ENCODE results near the gene ZMAT5. TPM values are rescaled to one million over a fixed set of nuclear protein-coding genes. Genes with fewer than 3 reads are reported as not detected.

ZMAT5 gene
- total and polyA plus RNA-seq, 9 of the 15 experiments (the other 6 are each of a cell fraction or from before 2014, with no cell fraction given), result 2.0 to 25.2 (median 11.9) TPM

GRCh38 chr22:29766632-29767170 is at the start of gene ZMAT5 (continued):
- no peak for TF ChIP-seq IRF9 (tag; IDR thresholded peaks at IDR 0.05)
- TF ChIP-seq MTA3 (IDR thresholded peaks at IDR 0.05; ENCODE audit: borderline replicate concordance), result peak; percentile 31; the same call in 1 of the 2 replicates
- TF ChIP-seq FOXO4 (CRISPR knock-in tag; IDR thresholded peaks at IDR 0.05), result no peak
- no peak for TF ChIP-seq CHD4 (IDR thresholded peaks at IDR 0.05; ENCODE audit: insufficient read depth, insufficient replicate concordance, low read depth, low read length, poor library complexity, severe bottlenecking)
- no peak for TF ChIP-seq HOXB6 (CRISPR knock-in tag; IDR thresholded peaks at IDR 0.05; ENCODE audit: borderline replicate concordance)
- TF ChIP-seq ARNT (IDR thresholded peaks at IDR 0.05), result no peak; a peak in 1 of 4 replicates
- TF ChIP-seq ZNF174 (CRISPR knock-in tag; IDR thresholded peaks at IDR 0.05), result no peak
- TF ChIP-seq KDM5B (IDR thresholded peaks at IDR 0.05; ENCODE audit: insufficient replicate concordance, low read depth, low read length), result peak; percentile 68
- TF ChIP-seq MED1 (CRISPR knock-in tag; IDR thresholded peaks at IDR 0.05; ENCODE audit: borderline replicate concordance), result no peak
- TF ChIP-seq POLR2AphosphoS5 (IDR thresholded peaks at IDR 0.05; ENCODE audit: control insufficient read depth, insufficient read depth, low read depth, low read length), result peak; percentile 41; the same call in 1 of the 2 replicates
- 0 out of 4 replicates have a peak, but pooled peaks of 1 of the 2 experiments have one; percentile 50 for TF ChIP-seq MNT (conservative IDR thresholded peaks at IDR 0.05)
- TF ChIP-seq SMAD4 (CRISPR knock-in tag; conservative IDR thresholded peaks at IDR 0.05), result no peak
- TF ChIP-seq SFPQ (IDR thresholded peaks at IDR 0.05; ENCODE audit: low read depth, low read length), result no peak
- no peak for TF ChIP-seq CLOCK (CRISPR knock-in tag; IDR thresholded peaks at IDR 0.05; ENCODE audit: borderline replicate concordance)
- no peak for TF ChIP-seq HDAC3 (IDR thresholded peaks at IDR 0.05; ENCODE audit: borderline replicate concordance, partially characterized antibody)
- TF ChIP-seq ZNF764 (CRISPR knock-in tag; IDR thresholded peaks at IDR 0.05; ENCODE audit: low read depth), result no peak
- TF ChIP-seq ZSCAN32 (CRISPR knock-in tag; IDR thresholded peaks at IDR 0.05), result no peak
- TF ChIP-seq XRCC3 (IDR thresholded peaks at IDR 0.05), result no peak
